Ureter (tissue), 1 donor: ENCODE data around the gene KRT3. TPM values are rescaled to one million over a fixed set of nuclear protein-coding genes. Genes with fewer than 3 reads are reported as not detected.

Experiments
- DNase-seq: peaks from one replicate; pipeline ENCODE4 v3.0.0-alpha.2; 2020; ENCODE audit warnings: low spot score
- total RNA-seq: library from RNA; stranded (reverse); gene quantifications from one replicate; pipeline ENCODE4 v1.2.4, GENCODE V29; 2023
- donor health status: DM: yes; HTN: yes; CAD: no.

The KRT3 gene
- total RNA-seq, 1 donor from 2014 or later, result not detected

DNA sequence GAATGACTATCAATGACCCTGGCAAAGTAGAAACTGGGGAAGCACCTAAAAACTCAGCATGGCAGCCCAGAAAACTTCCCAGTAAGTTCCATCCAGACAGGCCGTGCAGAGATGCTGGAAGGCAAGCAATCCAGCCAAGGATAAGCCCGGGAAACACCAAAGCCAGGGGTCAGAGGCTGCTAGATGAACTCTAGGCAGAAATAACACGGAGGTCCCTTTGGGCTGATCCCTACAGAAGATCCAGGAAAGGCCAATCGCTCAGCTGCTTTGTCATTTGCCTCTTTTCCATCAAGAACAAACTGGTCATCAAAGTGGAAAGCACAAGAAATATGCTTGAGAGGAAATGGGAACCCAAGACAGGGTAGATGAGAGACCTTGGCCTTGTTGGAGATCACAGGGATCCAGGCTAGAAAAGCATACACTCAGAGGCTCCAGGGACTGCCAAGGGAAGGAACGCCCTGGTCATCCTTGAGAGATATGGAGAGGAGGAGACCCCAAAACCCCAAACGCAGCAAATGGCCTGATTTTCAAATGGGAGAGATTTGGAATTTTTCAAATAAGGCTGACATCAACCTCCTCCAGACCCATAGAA, 31.7 kb upstream of the KRT3 start:
- no peak for DNase-seq

- no peak for DNase-seq
Observed at GRCh38 chr12:52826611-52827498, 30.9 kb upstream of the KRT3 start.

DNA sequence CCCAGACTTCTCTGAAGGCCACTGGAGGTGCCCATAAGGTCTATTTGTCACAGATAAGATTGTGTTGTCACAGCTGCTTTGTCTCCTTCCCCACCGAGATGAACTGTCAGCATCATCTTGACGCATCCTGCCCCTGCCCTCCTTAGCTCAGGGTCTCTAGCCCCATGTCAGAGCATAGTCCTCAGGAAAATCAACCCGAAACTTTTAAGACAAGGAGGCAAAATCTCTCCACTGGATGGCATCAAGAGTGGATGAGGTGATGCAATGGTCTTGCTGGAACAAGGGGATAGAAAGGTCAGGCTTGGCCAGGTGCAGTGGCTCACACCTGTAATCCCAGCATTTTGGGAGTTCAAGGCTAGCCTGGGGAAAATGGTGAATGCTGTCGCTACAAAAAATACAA, 30.0 kb upstream of the KRT3 start:
- no peak for DNase-seq

DNA sequence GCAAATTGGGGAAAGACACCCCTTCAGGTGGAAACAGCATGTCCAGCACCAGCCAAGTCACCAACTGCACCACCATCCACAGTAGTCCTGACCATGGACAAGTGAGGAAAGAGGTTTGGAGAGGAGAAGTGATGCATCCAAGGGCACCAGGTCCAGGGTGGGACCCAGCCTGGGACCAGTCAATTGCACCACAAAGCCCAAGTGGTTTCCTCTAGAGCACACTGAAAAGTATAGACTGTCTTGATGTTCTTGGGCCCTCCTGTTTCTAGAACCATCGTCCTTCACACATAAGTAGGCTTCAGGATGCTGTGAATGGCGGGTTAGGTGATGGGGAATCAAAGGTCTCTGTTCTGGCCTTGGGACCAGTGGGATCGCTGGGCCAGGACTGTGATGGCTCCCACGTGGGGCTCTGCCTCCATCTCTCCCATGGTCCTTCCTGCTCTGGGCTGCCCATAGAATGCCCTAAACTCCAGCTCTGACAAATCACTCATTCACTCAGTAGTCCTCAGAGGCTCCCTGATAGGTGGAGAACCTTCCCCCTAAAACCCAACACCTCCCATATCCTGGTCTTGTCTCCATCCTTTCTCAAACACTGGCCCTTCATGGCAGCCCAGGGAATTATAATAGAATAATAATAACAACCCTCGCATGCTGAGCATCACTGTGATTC, 29.0 kb upstream of the KRT3 start:
- DNase-seq, result no peak

DNA sequence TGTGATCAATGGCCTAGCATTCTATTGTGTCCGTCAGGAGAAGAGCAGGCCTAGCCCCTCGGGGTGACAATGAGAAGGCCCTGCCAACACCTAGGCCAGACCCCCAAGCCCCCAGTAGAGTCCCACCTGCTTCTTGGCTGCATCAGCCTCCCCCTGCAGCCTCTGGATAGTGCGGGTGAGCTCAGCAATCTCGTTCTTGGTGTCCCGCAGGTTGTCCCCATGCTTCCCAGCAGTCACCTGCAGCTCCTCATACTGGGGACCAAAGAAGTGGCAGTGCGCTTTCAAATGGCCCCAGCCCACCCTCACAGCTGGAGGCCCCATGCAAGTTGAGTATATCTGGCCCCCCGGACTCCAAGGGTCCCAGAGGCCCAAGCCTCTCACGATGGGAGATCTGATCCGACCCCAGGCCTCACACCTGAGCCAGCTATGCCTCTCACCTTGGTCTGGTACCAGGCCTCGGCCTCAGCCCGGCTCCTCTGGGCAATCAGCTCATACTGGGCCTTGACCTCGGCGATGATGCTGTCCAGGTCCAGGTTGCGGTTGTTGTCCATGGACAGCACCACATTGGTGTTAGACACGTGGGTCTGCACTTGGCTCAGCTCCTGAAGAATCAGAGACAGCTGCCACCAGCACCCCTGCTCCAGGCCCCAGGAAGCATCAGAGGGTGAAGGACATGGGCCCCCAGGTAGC, 28.0 kb upstream of the KRT3 start:
- DNase-seq, result no peak

- no peak for DNase-seq
Observed at GRCh38 chr12:52822771-52823510, 27.0 kb upstream of the KRT3 start.

GRCh38 chr12:52821826-52822660, 26.1 kb upstream of the KRT3 start:
- peak; percentile 51 for DNase-seq

DNA sequence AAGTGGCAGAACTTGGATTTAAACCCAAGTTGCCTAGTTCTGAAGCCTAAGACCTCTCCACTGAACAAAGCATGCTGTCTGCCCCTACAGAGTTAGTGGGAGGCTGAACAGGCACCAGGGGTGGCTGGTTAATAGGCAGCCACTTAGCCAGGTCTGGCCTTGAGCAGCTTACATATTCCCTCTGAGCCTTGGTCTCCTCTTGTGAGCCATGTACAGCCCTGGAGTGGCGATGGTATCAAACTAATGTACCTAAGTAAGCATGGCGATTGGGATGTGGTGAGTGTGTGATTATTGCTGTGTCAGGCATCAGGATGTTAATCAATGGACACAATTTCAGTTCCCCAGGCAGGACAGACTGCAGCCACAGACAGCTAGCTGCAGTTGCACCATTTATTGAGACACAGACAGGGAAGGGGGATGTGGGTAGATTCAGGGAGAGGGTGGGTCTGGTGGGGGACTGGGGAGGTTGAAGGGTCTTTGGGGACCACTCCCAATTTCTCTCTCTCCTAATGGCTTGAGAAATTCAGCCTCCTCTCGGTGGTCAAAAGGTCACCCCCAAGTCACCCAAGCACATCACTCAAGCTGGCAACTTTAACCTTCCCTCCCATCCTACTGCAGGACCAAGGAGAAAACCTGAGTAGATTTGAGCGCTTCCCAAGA, 25.3 kb upstream of the KRT3 start:
- no peak for DNase-seq

GRCh38 chr12:52820521-52820920, 24.6 kb upstream of the KRT3 start:
- DNase-seq, result no peak

- no peak for DNase-seq
Observed at GRCh38 chr12:52819731-52820510, 24.0 kb upstream of the KRT3 start.

DNA sequence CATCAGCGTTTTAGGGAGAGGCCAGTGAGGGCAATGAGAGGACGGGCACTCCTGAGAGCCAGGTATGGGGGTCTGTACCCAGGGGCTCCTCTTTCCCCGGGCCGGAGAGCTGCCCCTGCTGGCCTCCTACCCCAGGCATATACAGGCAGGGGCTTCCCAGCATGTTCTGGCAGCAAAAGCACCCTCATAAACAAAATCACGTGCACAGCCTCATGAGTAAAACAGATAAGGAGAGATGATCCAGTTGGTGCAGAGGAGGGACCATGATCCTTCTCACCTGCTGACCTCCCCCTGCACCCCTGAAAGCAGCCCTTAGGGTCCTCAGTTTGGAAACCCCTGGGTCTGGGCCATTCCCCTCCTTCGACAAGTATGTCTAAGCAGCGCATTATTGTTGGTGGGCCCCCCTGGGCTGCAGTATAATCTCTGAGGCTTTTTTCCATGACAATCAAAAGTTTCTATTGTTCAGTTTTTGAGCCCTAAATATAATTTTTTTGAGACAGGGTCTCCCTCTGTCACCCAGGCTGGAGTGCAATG, 23.0 kb upstream of the KRT3 start:
- DNase-seq, result no peak

DNA sequence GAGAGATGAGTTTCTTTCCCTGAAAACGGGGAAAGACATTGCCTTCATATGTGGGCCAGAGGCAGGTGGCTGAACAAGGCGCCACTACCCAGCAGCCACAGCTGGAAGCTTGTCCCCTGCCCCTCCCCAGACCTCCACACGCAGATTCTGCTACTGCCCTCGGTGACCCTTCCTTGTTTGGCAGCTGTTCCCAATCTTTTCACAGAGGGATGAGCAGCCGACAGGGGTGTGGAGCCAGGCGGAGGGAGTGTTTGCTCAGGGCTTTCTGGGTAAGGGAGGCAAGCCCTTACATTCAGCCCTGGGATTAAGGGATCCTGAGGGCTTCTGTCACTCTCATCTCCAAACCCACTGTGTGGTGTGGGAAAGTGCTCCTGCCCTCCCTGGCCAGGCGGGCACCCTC, 22.5 kb upstream of the KRT3 start:
- DNase-seq, result no peak

DNA sequence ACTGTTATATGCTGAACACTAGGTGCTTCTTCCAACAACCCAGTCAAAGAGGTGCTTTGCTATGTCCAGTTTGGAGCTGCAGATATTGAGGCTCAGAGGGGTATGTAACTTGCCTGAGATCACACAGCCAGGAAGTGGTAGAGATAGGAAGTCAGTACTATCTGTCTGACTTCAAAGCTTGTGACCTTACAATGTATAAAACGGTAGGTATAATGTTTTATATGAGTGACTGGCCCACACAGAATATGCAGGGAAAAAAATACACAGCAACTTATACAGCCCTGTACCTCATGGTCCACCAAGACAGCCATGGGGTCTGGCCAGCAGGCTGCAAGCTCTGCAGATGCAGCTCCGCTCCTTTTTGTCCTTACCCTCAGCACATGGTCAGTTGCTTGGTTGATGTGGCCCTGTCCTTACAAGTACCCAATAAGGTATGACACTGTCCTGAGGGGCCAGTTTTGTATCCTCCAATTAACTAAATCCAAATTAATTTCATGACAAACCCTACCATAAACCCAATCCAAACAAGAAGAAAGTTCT, 21.9 kb upstream of the KRT3 start:
- no peak for DNase-seq

DNA sequence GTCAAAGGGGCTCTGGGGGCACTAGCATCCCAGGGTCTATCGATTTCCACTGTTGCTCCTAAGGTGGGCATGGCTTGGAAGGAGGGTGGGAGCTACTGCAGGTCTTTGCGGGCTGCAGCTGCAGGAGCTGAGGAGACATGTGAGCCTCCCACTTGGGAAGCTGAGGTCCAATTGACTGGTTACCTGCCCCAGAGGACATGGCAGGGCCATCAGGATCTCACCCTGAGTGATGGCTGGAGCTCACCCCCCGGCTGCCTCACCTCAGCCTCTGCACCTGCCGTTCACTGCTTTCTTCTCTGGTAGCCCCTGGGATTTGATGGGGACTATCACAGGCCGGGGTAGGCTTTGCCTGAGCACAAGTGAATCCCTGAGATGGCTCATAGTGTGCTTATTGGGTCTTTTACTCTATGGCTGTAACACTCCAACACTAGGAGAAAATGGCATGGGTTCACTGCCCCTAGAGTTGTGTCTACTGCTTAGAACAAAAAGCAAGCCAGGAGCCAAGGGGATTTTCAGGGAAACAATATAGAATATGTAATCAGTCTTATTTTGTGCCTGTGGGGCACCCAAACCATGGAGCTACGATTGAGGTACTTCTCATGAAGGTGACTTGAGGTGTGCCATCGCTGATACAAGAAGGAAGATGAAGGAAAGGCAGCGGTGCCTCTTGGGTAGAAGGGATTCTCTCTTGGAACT, 21.2 kb upstream of the KRT3 start:
- no peak for DNase-seq

- DNase-seq, result no peak
Observed at GRCh38 chr12:52815676-52816588, 20.0 kb upstream of the KRT3 start.

GRCh38 chr12:52815161-52815560, 19.2 kb upstream of the KRT3 start:
- DNase-seq, result no peak

GRCh38 chr12:52814710-52815155, 18.8 kb upstream of the KRT3 start:
- no peak for DNase-seq
